ENCODE results near the gene FDX2.

The FDX2 gene

GRCh38 chr19:10315335-10316214 lies at the start of gene FDX2:
Gene FDX2 (minus strand): TSS chr19:10316015. CDS start chr19:10315996, 19 bp downstream.
- peak; percentile 97 for DNase-seq (ENCODE audit: low spot score)
- TF ChIP-seq CTCF (IDR thresholded peaks at IDR 0.05; ENCODE audit: extremely low read depth, missing control alignments): no peak

GRCh38 chr19:10365518-10365917 lies 49.7 kb upstream of the FDX2 start:
- no peak for TF ChIP-seq CTCF (IDR thresholded peaks at IDR 0.05; ENCODE audit: extremely low read depth, missing control alignments)
- no peak for DNase-seq (ENCODE audit: low spot score)

- TF ChIP-seq CTCF (IDR thresholded peaks at IDR 0.05; ENCODE audit: extremely low read depth, missing control alignments): no peak
- no peak for DNase-seq (ENCODE audit: low spot score)
Observed at GRCh38 chr19:10364644-10365043, 48.8 kb upstream of the FDX2 start.

GRCh38 chr19:10363789-10364281 lies 48.0 kb upstream of the FDX2 start:
- no peak for DNase-seq (ENCODE audit: low spot score)
- TF ChIP-seq CTCF (IDR thresholded peaks at IDR 0.05; ENCODE audit: extremely low read depth, missing control alignments): no peak

GRCh38 chr19:10362259-10362658 lies 46.4 kb upstream of the FDX2 start:
- TF ChIP-seq CTCF (IDR thresholded peaks at IDR 0.05; ENCODE audit: extremely low read depth, missing control alignments): no peak
- no peak for DNase-seq (ENCODE audit: low spot score)

- DNase-seq (ENCODE audit: low spot score): no peak
Observed at GRCh38 chr19:10361569-10362011, 45.8 kb upstream of the FDX2 start.

More at GRCh38 chr19:10361569-10362011, 45.8 kb upstream of the FDX2 start:
- no peak for TF ChIP-seq CTCF (IDR thresholded peaks at IDR 0.05; ENCODE audit: extremely low read depth, missing control alignments)

Data from GM20000 (cell line).